KMS-11 (cell line): ENCODE measurements around the gene SMDT1.
"Not testable (repeated sequence)": the region's sequence is repeated elsewhere in the genome, so short reads cannot be mapped to it uniquely, and the experiment has no call there.

Source experiments
- H2AFZ ChIP-seq: fragments of 200-600 bp; sonication (generic); 2 replicates; pipeline ENCODE4 v1.6.1; 2016; ENCODE audit warnings: antibody characterized with exemption, mixed run types, low read depth
- H3K27ac ChIP-seq: fragments of 200-600 bp; sonication (generic); 2 replicates; pipeline ENCODE4 v1.6.1; 2016; ENCODE audit warnings: mild to moderate bottlenecking, mixed run types
- H3K27me3 ChIP-seq: fragments of 200-600 bp; sonication (generic); 2 replicates; pipeline ENCODE4 v1.6.1; 2017; ENCODE audit warnings: mild to moderate bottlenecking, low read depth, mixed run types, moderate library complexity; ENCODE audit not compliant: insufficient read depth
- H3K36me3 ChIP-seq: fragments of 200-600 bp; sonication (generic); 2 replicates; pipeline ENCODE4 v1.6.1; 2017; ENCODE audit warnings: mild to moderate bottlenecking, mixed run types; ENCODE audit not compliant: insufficient read depth
- H3K4me1 ChIP-seq: fragments of 200-600 bp; sonication (generic); 2 replicates; pipeline ENCODE4 v1.6.1; 2016; ENCODE audit warnings: mild to moderate bottlenecking, low read depth, mixed run types; ENCODE audit not compliant: poor library complexity, severe bottlenecking
- H3K4me2 ChIP-seq: fragments of 200-600 bp; sonication (generic); 2 replicates; pipeline ENCODE4 v1.7.0; 2016; ENCODE audit warnings: mild to moderate bottlenecking, mixed run types
- H3K4me3 ChIP-seq: fragments of 200-600 bp; sonication (generic); IDR thresholded peaks from 2 replicates; pipeline ENCODE4 v1.6.1; 2017; ENCODE audit warnings: low read depth, low read length, mixed read lengths; ENCODE audit not compliant: insufficient read depth
- H3K79me2 ChIP-seq: fragments of 200-600 bp; sonication (generic); 2 replicates; pipeline ENCODE4 v1.6.1; 2016; ENCODE audit warnings: low read depth, mixed run types; ENCODE audit not compliant: insufficient read depth
- H3K9ac ChIP-seq: fragments of 200-600 bp; sonication (generic); 2 replicates; pipeline ENCODE4 v1.6.1; 2016; ENCODE audit warnings: mild to moderate bottlenecking, mixed run types
- H4K20me1 ChIP-seq: fragments of 200-600 bp; sonication (generic); 2 replicates; pipeline ENCODE4 v1.6.1; 2016; ENCODE audit warnings: mild to moderate bottlenecking, mixed run types; ENCODE audit not compliant: insufficient read depth
- TF ChIP-seq, protein P1 (sequence below): fragments of 200-600 bp; sonication (generic); conservative IDR thresholded peaks from 2 replicates; pipeline ENCODE4 v1.6.1; 2017; ENCODE audit warnings: low read depth, mild to moderate bottlenecking, antibody characterized with exemption, low read length, moderate library complexity, mixed read lengths

Gene SMDT1

GRCh38 chr22:42114721-42115120 lies 35.2 kb downstream of the SMDT1 start:
- Histone ChIP-seq H3K4me2 (no peak overlapping the region), H3K27me3 (no peaks in the 10 kb centered on the region), H3K4me3 (no peak overlapping the region), H3K9ac (no peak overlapping the region), H3K79me2 (no peaks in the 10 kb centered on the region), H2AFZ (no peak overlapping the region), H3K36me3 (no peaks in the 10 kb centered on the region), H4K20me1 (no peaks in the 10 kb centered on the region), H3K27ac (no peak overlapping the region), H3K4me1 (no peaks in the 10 kb centered on the region)
- TF ChIP-seq, protein P1, sequence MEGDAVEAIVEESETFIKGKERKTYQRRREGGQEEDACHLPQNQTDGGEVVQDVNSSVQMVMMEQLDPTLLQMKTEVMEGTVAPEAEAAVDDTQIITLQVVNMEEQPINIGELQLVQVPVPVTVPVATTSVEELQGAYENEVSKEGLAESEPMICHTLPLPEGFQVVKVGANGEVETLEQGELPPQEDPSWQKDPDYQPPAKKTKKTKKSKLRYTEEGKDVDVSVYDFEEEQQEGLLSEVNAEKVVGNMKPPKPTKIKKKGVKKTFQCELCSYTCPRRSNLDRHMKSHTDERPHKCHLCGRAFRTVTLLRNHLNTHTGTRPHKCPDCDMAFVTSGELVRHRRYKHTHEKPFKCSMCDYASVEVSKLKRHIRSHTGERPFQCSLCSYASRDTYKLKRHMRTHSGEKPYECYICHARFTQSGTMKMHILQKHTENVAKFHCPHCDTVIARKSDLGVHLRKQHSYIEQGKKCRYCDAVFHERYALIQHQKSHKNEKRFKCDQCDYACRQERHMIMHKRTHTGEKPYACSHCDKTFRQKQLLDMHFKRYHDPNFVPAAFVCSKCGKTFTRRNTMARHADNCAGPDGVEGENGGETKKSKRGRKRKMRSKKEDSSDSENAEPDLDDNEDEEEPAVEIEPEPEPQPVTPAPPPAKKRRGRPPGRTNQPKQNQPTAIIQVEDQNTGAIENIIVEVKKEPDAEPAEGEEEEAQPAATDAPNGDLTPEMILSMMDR = peak; percentile 51

- not testable (repeated sequence) for H3K36me3 ChIP-seq, H3K4me3 ChIP-seq, H3K4me2 ChIP-seq, H3K79me2 ChIP-seq, H3K4me1 ChIP-seq, H3K27ac ChIP-seq, H4K20me1 ChIP-seq, H2AFZ ChIP-seq, H3K9ac ChIP-seq, H3K27me3 ChIP-seq
These were observed 35.9 kb downstream of the SMDT1 start for GRCh38 chr22:42115420-42115830.

- H4K20me1 ChIP-seq = no peaks in the 10 kb centered on the region
- TF ChIP-seq, protein P1 = 0 out of 2 replicates have a peak, but pooled peaks have one; percentile 19
- no peaks in the 10 kb centered on the region for H3K36me3 ChIP-seq
- no peaks in the 10 kb centered on the region for H3K79me2 ChIP-seq
- H3K27ac ChIP-seq = no peak overlapping the region
- H3K9ac ChIP-seq = no peak overlapping the region
- no peak overlapping the region for H3K4me2 ChIP-seq
- H3K4me1 ChIP-seq = no peaks in the 10 kb centered on the region
- H3K27me3 ChIP-seq = no peaks in the 10 kb centered on the region
- no peak overlapping the region for H2AFZ ChIP-seq
- no peak overlapping the region for H3K4me3 ChIP-seq
These were observed 37.4 kb downstream of the SMDT1 start for GRCh38 chr22:42116848-42117424.

GRCh38 chr22:42120231-42121021 lies 40.9 kb downstream of the SMDT1 start:
- H3K4me3 ChIP-seq, H3K4me1 ChIP-seq, H4K20me1 ChIP-seq, H3K36me3 ChIP-seq, H3K4me2 ChIP-seq, H3K27ac ChIP-seq, H3K79me2 ChIP-seq, H3K9ac ChIP-seq, H2AFZ ChIP-seq, H3K27me3 ChIP-seq: not testable (repeated sequence)

DNA sequence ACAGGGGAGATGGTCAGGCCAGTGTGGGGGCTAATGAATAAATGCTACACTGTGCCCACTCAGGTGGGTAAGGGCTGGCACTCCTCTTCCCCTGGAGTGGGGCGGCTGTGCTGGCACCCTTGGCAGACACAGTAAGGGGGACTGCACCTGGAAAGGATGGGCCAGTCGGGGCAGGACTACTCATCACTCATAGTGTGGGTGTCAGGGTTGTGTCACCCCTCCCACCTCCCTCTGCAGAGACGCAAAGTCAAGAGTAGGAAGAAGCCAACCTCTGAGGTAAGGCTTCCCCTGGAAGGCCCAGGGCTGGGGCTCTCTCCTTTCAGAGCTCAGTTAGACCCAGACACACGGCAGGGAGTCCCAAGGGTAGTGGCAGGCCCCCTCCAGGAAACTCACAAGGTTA lies 44.0 kb downstream of the SMDT1 start:
- not testable (repeated sequence) for H3K27me3 ChIP-seq, H3K4me2 ChIP-seq, H3K4me1 ChIP-seq, H4K20me1 ChIP-seq, H3K27ac ChIP-seq, H3K4me3 ChIP-seq, H3K36me3 ChIP-seq, H3K9ac ChIP-seq, H2AFZ ChIP-seq, H3K79me2 ChIP-seq

- TF ChIP-seq, protein P1 = no peak
- no peaks in the 10 kb centered on the region for H4K20me1 ChIP-seq
- H3K4me2 ChIP-seq = no peak overlapping the region
These were observed 48.1 kb downstream of the SMDT1 start for GRCh38 chr22:42127606-42128005.

GRCh38 chr22:42128007-42128406 lies 48.5 kb downstream of the SMDT1 start:
- H3K36me3 ChIP-seq, H3K4me3 ChIP-seq, H3K9ac ChIP-seq, H4K20me1 ChIP-seq, H3K79me2 ChIP-seq, H3K27ac ChIP-seq, H3K4me1 ChIP-seq, H2AFZ ChIP-seq, H3K27me3 ChIP-seq, H3K4me2 ChIP-seq: not testable (repeated sequence)

More at GRCh38 chr22:42127606-42128005, 48.1 kb downstream of the SMDT1 start:
- Histone ChIP-seq H3K36me3 (no peaks in the 10 kb centered on the region), H3K4me3 (no peak overlapping the region), H3K27ac (no peak overlapping the region), H3K27me3 (no peaks in the 10 kb centered on the region), H3K4me1 (no peaks in the 10 kb centered on the region), H2AFZ (no peak overlapping the region), H3K79me2 (no peaks in the 10 kb centered on the region), H3K9ac (no peak overlapping the region)
